H7 (cell line): ENCODE data around the gene TMPRSS6. TPM values are rescaled to one million over a fixed set of nuclear protein-coding genes. Genes with fewer than 3 reads are reported as not detected.

Source experiments
- DNase-seq: peaks from one replicate; pipeline ENCODE4 v3.0.0; 2012
- H3K27me3 ChIP-seq: 2 replicates; pipeline ENCODE4 v1.6.0; 2011; ENCODE audit warnings: mild to moderate bottlenecking, low read length; ENCODE audit not compliant: control insufficient read depth, insufficient read depth
- H3K36me3 ChIP-seq: replicated peaks from 2 replicates; pipeline ENCODE4 v1.5.1; 2011; ENCODE audit warnings: low read length; ENCODE audit not compliant: control insufficient read depth, insufficient read depth
- H3K4me3 ChIP-seq: 2 replicates; pipeline ENCODE4 v1.5.1; 2011; ENCODE audit warnings: low read depth, mild to moderate bottlenecking, control low read depth, low read length, moderate library complexity; ENCODE audit not compliant: insufficient read depth
- total RNA-seq: library from RNA; depleted of rRNA; stranded (reverse); fragments of >200 nt; shearing (Covaris generic); gene quantifications from 2 replicates; pipeline ENCODE4 v1.2.3, GENCODE V29; 2014; rRNA removed

The TMPRSS6 gene
- total RNA-seq, result not detected in 2 replicates

GRCh38 chr22:37109242-37109917 is at the start of gene TMPRSS6:
Gene TMPRSS6, minus strand, starts transcription at chr22:37109713. Its CDS starts 6,296 bp downstream, at chr22:37103417.
- no peaks in the 10 kb centered on the region for H3K27me3 ChIP-seq
- H3K4me3 ChIP-seq, result no peak within 1 kb of the TSS
- no peak for DNase-seq
- no peaks in the 10 kb centered on the region for H3K36me3 ChIP-seq

- H3K27me3 ChIP-seq, result peaks cover 1% of the 10 kb centered on the region; the same call in 1 of the 2 replicates
- no peak overlapping the region for H3K4me3 ChIP-seq
- DNase-seq, result no peak
- no peaks in the 10 kb centered on the region for H3K36me3 ChIP-seq
Observed at GRCh38 chr22:37158963-37159290, 49.4 kb upstream of the TMPRSS6 start.

GRCh38 chr22:37157516-37158285 is 48.2 kb upstream of the TMPRSS6 start:
- no peak for DNase-seq
- H3K4me3 ChIP-seq, result no peak overlapping the region
- peaks cover 1% of the 10 kb centered on the region; the same call in 1 of the 2 replicates for H3K27me3 ChIP-seq
- H3K36me3 ChIP-seq, result no peaks in the 10 kb centered on the region

- Histone ChIP-seq H3K36me3 (no peaks in the 10 kb centered on the region), H3K4me3 (no peak overlapping the region), H3K27me3 (peaks cover 1% of the 10 kb centered on the region; the same call in 1 of the 2 replicates)
- no peak for DNase-seq
Observed at GRCh38 chr22:37156686-37157435, 47.3 kb upstream of the TMPRSS6 start.

GRCh38 chr22:37155971-37156370 is 46.5 kb upstream of the TMPRSS6 start:
- no peak for DNase-seq
- Histone ChIP-seq H3K36me3 (no peaks in the 10 kb centered on the region), H3K4me3 (no peak overlapping the region), H3K27me3 (peaks cover 1% of the 10 kb centered on the region; the same call in 1 of the 2 replicates)

- Histone ChIP-seq H3K27me3 (peaks cover 1% of the 10 kb centered on the region; the same call in 1 of the 2 replicates), H3K4me3 (no peak overlapping the region), H3K36me3 (no peaks in the 10 kb centered on the region)
- DNase-seq, result no peak
Observed at GRCh38 chr22:37154925-37155712, 45.6 kb upstream of the TMPRSS6 start.

- no peaks in the 10 kb centered on the region for H3K27me3 ChIP-seq
- no peak overlapping the region for H3K4me3 ChIP-seq
- no peaks in the 10 kb centered on the region for H3K36me3 ChIP-seq
- no peak for DNase-seq
Observed at GRCh38 chr22:37153901-37154300, 44.4 kb upstream of the TMPRSS6 start.

GRCh38 chr22:37151401-37151800 is 41.9 kb upstream of the TMPRSS6 start:
- no peak overlapping the region for H3K4me3 ChIP-seq
- no peaks in the 10 kb centered on the region for H3K36me3 ChIP-seq
- no peaks in the 10 kb centered on the region for H3K27me3 ChIP-seq
- no peak for DNase-seq

- no peak for DNase-seq
Observed at GRCh38 chr22:37150701-37151100, 41.2 kb upstream of the TMPRSS6 start.

GRCh38 chr22:37148742-37149665 is 39.5 kb upstream of the TMPRSS6 start:
- Histone ChIP-seq H3K36me3 (no peaks in the 10 kb centered on the region), H3K4me3 (no peak overlapping the region), H3K27me3 (no peaks in the 10 kb centered on the region)
- no peak for DNase-seq

More at GRCh38 chr22:37150701-37151100, 41.2 kb upstream of the TMPRSS6 start:
- Histone ChIP-seq H3K4me3 (no peak overlapping the region), H3K36me3 (no peaks in the 10 kb centered on the region), H3K27me3 (no peaks in the 10 kb centered on the region)

GRCh38 chr22:37148031-37148651 is 38.6 kb upstream of the TMPRSS6 start:
- no peak for DNase-seq
- Histone ChIP-seq H3K4me3 (no peak overlapping the region), H3K27me3 (no peaks in the 10 kb centered on the region), H3K36me3 (no peaks in the 10 kb centered on the region)

- no peak for DNase-seq
- Histone ChIP-seq H3K27me3 (no peaks in the 10 kb centered on the region), H3K4me3 (no peak overlapping the region), H3K36me3 (no peaks in the 10 kb centered on the region)
Observed at GRCh38 chr22:37147186-37147990, 37.9 kb upstream of the TMPRSS6 start.
